GM10847 (cell line): ENCODE measurements around the gene CELF3.

Experiments used
- POLR2A ChIP-seq: IDR thresholded peaks from 2 replicates; pipeline ENCODE4 v1.6.1; 2011; ENCODE audit not compliant: insufficient read length; ENCODE audit errors: extremely low read depth

CELF3 gene

GRCh38 chr1:151711951-151712350 is 4.7 kb downstream of the CELF3 start:
- TF ChIP-seq POLR2A: no peak

- no peak for TF ChIP-seq POLR2A
Observed at GRCh38 chr1:151711044-151711800, 5.4 kb downstream of the CELF3 start.

GRCh38 chr1:151710187-151710840 is 6.3 kb downstream of the CELF3 start:
- TF ChIP-seq POLR2A: no peak

GRCh38 chr1:151708891-151709290 is 7.7 kb downstream of the CELF3 start:
- TF ChIP-seq POLR2A: no peak

- TF ChIP-seq POLR2A: no peak
Observed at GRCh38 chr1:151707541-151708065, 9.0 kb downstream of the CELF3 start.

- no peak for TF ChIP-seq POLR2A
Observed at GRCh38 chr1:151706464-151707415, 9.9 kb downstream of the CELF3 start.

- TF ChIP-seq POLR2A: no peak
Observed at GRCh38 chr1:151705753-151706463, 10.7 kb downstream of the CELF3 start.

GRCh38 chr1:151705146-151705545 is 11.5 kb downstream of the CELF3 start:
- no peak for TF ChIP-seq POLR2A

- no peak for TF ChIP-seq POLR2A
Observed at GRCh38 chr1:151704246-151704645, 12.4 kb downstream of the CELF3 start.

GRCh38 chr1:151703813-151704212 is 12.8 kb downstream of the CELF3 start:
- TF ChIP-seq POLR2A: no peak

- no peak for TF ChIP-seq POLR2A
Observed at GRCh38 chr1:151702936-151703335, 13.7 kb downstream of the CELF3 start.

- no peak for TF ChIP-seq POLR2A
Observed at GRCh38 chr1:151701515-151701914, 15.1 kb downstream of the CELF3 start.

- TF ChIP-seq POLR2A: no peak
Observed at GRCh38 chr1:151693057-151693651, 23.4 kb downstream of the CELF3 start.

- no peak for TF ChIP-seq POLR2A
Observed at GRCh38 chr1:151692226-151692625, 24.4 kb downstream of the CELF3 start.

GRCh38 chr1:151689494-151689893 is 27.1 kb downstream of the CELF3 start:
- no peak for TF ChIP-seq POLR2A

GRCh38 chr1:151686561-151686960 is 30.0 kb downstream of the CELF3 start:
- TF ChIP-seq POLR2A: no peak
